ENCODE measurements around the gene STAC2.

Gene STAC2

GRCh38 chr17:39224778-39225307, 902 bp downstream of the STAC2 start:
- no peak for DNase-seq (ENCODE audit: low read depth)
- TF ChIP-seq CTCF (conservative IDR thresholded peaks at IDR 0.05; ENCODE audit: control insufficient read depth, insufficient read depth, low read depth, low read length): no peak
- no peak overlapping the region for H3K4me3 ChIP-seq (ENCODE audit: control insufficient read depth, low read depth, low read length)

GRCh38 chr17:39223907-39224777, 1.6 kb downstream of the STAC2 start:
- no peak for TF ChIP-seq CTCF (conservative IDR thresholded peaks at IDR 0.05; ENCODE audit: control insufficient read depth, insufficient read depth, low read depth, low read length)
- H3K4me3 ChIP-seq (ENCODE audit: control insufficient read depth, low read depth, low read length): no peak overlapping the region
- DNase-seq (ENCODE audit: low read depth): no peak

GRCh38 chr17:39222866-39223834, 2.6 kb downstream of the STAC2 start:
- no peak overlapping the region for H3K4me3 ChIP-seq (ENCODE audit: control insufficient read depth, low read depth, low read length)
- no peak for DNase-seq (ENCODE audit: low read depth)
- TF ChIP-seq CTCF (conservative IDR thresholded peaks at IDR 0.05; ENCODE audit: control insufficient read depth, insufficient read depth, low read depth, low read length): no peak

GRCh38 chr17:39222151-39222550, 3.6 kb downstream of the STAC2 start:
- DNase-seq (ENCODE audit: low read depth): no peak
- TF ChIP-seq CTCF (conservative IDR thresholded peaks at IDR 0.05; ENCODE audit: control insufficient read depth, insufficient read depth, low read depth, low read length): no peak
- H3K4me3 ChIP-seq (ENCODE audit: control insufficient read depth, low read depth, low read length): no peak overlapping the region

- DNase-seq (ENCODE audit: low read depth): no peak
- no peak overlapping the region for H3K4me3 ChIP-seq (ENCODE audit: control insufficient read depth, low read depth, low read length)
- no peak for TF ChIP-seq CTCF (conservative IDR thresholded peaks at IDR 0.05; ENCODE audit: control insufficient read depth, insufficient read depth, low read depth, low read length)
Measured at GRCh38 chr17:39221572-39221971, 4.2 kb downstream of the STAC2 start.

- DNase-seq (ENCODE audit: low read depth): no peak
- no peak for TF ChIP-seq CTCF (conservative IDR thresholded peaks at IDR 0.05; ENCODE audit: control insufficient read depth, insufficient read depth, low read depth, low read length)
- no peak overlapping the region for H3K4me3 ChIP-seq (ENCODE audit: control insufficient read depth, low read depth, low read length)
Measured at GRCh38 chr17:39219647-39220154, 6.0 kb downstream of the STAC2 start.
